ENCODE data around the gene ACKR3.

The ACKR3 gene

DNA sequence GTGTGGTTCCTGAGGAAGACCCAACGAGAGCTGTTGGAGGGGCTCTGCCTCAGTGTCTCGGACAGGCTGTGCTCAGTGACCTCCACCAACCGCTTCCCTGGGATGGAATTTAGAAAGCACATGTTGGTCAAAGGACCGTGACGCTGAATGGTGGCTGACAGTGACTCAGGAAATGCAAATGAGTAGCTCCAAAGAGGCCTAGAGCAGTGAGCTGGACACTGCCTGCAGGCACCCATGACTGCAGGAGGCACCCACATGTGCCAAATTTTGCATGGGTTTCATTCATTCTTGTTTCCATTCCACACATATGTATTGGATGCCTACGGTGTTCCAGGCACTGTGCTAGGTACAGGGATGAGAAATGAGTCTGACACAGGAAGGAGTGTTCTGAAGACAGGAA is 46.4 kb downstream of the ACKR3 start:
- TF ChIP-seq JUND (IDR thresholded peaks at IDR 0.05; ENCODE audit: low read depth): no peak
- DNase-seq (ENCODE audit: low read depth in 1 of 2, low spot score in 1 of 2): no peak
- in situ Hi-C loops (cut with HindIII; ENCODE audit: low pct_unique_long_range_greater_than_20kb, low sequenced_read_pairs): no loop called here

DNA sequence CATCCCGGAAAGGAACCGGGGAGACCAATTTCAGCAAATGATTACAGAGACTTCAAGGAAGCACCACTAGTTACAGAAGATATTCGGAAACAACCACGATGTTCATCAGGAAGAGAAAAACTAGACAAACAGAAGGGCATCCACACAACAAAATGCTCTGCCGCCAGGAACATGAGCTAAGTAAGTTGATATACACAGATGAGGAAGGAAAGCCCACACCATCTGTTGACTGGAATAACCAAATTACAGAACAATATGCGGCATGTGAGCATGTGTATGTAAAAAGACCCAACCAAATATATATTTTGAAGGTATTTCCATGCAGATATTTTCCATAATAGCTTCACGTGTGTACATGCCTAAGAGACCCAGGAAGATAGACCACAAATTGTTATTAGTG is 47.0 kb downstream of the ACKR3 start:
- in situ Hi-C loops (cut with HindIII; ENCODE audit: low pct_unique_long_range_greater_than_20kb, low sequenced_read_pairs): no loop called here
- no peak for DNase-seq (ENCODE audit: low read depth in 1 of 2, low spot score in 1 of 2)
- no peak for TF ChIP-seq JUND (IDR thresholded peaks at IDR 0.05; ENCODE audit: low read depth)

DNA sequence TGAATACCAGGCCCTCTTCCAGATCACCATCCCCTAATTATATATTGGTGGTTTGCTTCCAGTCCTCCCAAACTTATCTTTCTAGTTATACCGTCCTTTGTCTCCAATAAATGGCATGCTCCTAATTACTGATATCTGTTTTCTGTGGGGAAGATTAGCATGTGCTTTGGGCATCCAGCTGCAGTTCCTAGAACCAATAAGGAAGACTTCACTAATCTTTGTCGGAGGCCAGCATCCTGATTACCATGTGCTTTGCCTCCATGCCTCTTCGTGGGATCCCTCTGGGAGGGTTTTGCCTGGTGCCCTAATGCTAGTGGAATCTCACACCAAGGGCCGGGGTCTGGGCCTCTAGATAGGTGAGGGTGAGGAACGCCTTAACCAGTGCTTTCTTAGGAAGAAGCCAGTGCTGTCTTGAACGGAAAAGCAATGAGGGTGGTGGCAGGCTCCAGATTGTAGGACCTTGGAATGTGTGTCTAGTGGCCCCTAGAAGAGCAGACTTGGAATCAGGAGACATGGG is 47.7 kb downstream of the ACKR3 start:
- TF ChIP-seq JUND (IDR thresholded peaks at IDR 0.05; ENCODE audit: low read depth): no peak

DNA sequence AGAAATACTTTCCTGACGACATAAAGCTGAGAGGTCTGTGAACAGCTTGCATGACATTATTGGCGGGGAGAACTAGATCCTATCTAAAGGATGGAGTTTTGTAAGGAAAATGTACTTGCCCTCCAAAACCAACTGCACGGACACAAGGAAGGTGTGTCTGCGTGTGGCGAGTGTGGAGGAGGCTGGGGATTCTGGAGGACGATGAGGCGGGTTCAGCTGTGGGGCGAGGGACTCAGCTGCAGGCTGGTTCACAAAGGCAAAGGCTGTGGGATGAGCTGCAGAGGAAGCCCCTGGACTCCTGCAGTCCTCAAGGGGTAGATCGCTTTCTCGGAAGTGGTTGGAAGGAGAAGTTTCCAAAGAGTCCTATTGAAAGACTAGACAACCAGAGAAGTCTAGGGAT is 48.2 kb downstream of the ACKR3 start:
- DNase-seq (ENCODE audit: low read depth in 1 of 2, low spot score in 1 of 2): no peak
- in situ Hi-C loops (cut with HindIII; ENCODE audit: low pct_unique_long_range_greater_than_20kb, low sequenced_read_pairs): no loop called here
- TF ChIP-seq JUND (IDR thresholded peaks at IDR 0.05; ENCODE audit: low read depth): no peak

More for the DNA sequence above, 47.7 kb downstream of the ACKR3 start:
- DNase-seq (ENCODE audit: low read depth in 1 of 2, low spot score in 1 of 2): no peak
- in situ Hi-C loops (cut with HindIII; ENCODE audit: low pct_unique_long_range_greater_than_20kb, low sequenced_read_pairs): no loop called here

DNA sequence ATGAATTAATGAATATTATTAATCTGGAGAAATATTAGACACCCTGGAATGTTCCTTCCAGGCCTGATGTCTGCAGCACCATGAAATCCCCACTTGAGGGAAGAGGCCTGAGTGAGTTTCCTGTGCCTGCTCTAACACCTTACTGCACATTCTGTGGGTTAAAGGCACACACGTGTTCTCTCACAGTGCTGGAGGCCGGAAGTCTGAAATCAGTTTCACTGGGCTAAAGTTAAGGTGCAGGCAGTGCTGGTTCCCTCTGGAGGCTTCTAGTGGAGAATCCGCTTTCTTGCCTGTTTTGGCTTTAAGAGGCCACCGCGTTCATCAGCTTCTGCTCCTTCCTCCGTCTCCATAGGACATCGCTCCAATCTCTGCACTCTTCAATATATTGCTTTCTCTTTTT is 48.7 kb downstream of the ACKR3 start:
- TF ChIP-seq JUND (IDR thresholded peaks at IDR 0.05; ENCODE audit: low read depth): no peak
- DNase-seq (ENCODE audit: low read depth in 1 of 2, low spot score in 1 of 2): no peak
- in situ Hi-C loops (cut with HindIII; ENCODE audit: low pct_unique_long_range_greater_than_20kb, low sequenced_read_pairs): no loop called here

DNA sequence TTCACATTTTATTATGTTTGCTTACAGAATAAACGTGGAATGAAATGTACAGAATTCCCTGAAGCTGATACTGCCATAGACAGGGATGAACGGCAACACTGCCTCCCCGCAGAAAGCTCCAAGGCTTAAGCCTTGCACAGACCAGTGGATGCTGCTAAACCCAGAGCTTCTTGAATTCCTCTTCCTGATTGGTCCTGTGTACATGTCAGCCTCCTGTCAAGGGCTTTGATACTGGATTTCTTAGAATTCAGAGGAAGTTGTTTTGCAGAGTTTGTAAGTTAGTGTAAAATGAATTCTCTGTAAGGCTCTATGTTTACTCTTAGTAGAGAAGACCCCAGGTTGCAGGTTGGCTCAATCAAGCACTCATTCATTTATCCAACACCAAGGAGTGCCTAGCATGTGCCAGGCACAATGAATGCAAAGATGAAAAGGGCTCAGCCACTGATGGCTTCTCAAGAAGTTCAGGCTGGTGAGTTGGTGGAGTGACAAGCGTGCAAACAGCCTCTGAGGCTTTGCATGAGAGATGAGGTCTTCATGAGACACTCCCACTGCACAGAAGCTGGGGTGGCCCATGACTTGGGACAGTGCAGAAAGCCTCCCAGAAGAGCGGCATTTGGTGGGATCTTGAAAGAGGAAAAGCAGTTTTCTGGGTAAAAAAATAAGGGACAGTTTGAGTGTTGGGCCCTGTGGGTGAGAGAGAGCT is 50.4 kb downstream of the ACKR3 start:
- in situ Hi-C loops (cut with HindIII; ENCODE audit: low pct_unique_long_range_greater_than_20kb, low sequenced_read_pairs): no loop called here
- TF ChIP-seq JUND (IDR thresholded peaks at IDR 0.05; ENCODE audit: low read depth): no peak
- DNase-seq (ENCODE audit: low read depth in 1 of 2, low spot score in 1 of 2): no peak

DNA sequence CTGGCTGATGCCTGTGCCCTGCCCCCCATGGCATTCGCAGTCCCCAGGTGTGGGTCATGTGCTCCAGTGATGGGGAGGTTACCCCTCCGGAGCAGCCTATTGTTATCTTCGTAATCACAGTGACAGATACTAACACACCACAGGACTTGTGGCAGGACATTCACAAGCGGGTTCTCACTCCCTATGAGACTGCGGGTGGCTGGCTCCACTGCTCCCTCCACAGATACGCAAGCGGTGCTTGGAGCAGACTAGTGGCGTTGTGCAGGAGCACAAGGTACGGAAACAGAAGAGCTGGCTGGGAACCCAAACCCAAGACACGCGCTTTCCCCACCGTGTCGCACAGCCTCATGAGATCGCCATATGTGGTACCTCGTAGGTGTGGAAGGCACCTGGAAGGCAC is 52.2 kb downstream of the ACKR3 start:
- TF ChIP-seq JUND (IDR thresholded peaks at IDR 0.05; ENCODE audit: low read depth): no peak
- in situ Hi-C loops (cut with HindIII; ENCODE audit: low pct_unique_long_range_greater_than_20kb, low sequenced_read_pairs): no loop called here
- no peak for DNase-seq (ENCODE audit: low read depth in 1 of 2, low spot score in 1 of 2)

DNA sequence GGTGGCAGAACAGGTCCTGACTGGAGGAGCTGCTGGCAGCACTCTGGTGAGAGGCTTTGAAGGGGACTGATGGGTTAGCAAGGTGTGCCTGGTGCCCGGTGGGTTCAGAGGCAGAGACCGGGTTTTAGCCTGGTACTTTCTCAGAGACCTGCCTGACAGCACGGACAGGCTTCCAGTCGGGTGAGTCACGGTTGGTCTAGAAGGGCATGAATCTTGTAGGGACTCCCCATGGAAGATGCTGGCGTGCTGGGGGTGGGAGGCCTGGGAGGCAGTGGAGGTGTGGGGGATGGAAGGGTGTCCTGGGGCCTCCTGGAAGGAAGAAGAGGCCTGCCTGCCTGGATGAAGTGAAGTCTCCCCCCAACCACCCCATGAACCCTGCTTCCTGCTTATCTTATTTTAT is 52.6 kb downstream of the ACKR3 start:
- DNase-seq (ENCODE audit: low read depth in 1 of 2, low spot score in 1 of 2): no peak

DNA sequence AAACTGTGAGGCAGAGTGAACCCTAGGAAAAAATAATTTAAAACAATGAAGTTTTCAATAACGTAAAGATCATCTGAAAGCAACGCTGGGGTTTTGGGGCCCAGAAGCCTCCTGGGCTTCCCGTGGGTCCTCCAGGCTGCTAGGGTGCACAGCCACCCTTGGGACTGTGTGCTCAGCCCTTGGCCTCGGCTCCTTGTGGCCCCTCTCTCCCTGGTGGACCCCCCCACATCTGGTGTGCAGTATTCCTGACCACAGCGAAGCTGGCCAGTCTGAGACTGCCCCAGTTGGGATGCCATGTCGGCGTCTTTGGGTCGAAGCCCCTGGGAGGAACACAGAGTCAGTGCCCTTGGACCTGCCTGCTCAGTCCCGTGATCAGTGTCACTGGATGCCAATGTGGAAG is 53.0 kb downstream of the ACKR3 start:
- in situ Hi-C loops (cut with HindIII; ENCODE audit: low pct_unique_long_range_greater_than_20kb, low sequenced_read_pairs): no loop called here
- no peak for DNase-seq (ENCODE audit: low read depth in 1 of 2, low spot score in 1 of 2)
- no peak for TF ChIP-seq JUND (IDR thresholded peaks at IDR 0.05; ENCODE audit: low read depth)

More for the DNA sequence above, 52.6 kb downstream of the ACKR3 start:
- in situ Hi-C loops (cut with HindIII; ENCODE audit: low pct_unique_long_range_greater_than_20kb, low sequenced_read_pairs): no loop called here
- no peak for TF ChIP-seq JUND (IDR thresholded peaks at IDR 0.05; ENCODE audit: low read depth)

DNA sequence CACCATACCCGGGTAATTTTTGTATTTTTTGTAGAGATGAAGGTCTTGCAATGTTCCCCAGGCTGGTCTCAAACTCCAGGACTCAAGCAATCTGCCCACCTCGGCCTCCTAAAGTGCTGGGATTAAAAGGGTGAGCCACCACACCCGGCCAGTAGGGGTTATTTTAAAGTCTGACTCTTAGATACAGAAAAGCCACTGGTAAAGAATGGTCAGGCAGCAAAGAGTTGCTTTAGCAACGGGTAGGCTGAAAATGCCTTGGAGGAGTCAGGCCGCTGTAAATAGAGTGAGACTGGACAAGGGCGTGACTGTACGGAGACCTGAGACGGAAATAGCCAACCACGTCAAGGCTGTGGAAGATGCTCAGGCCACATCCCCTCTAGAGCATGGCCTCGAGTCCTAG is 54.2 kb downstream of the ACKR3 start:
- in situ Hi-C loops (cut with HindIII; ENCODE audit: low pct_unique_long_range_greater_than_20kb, low sequenced_read_pairs): no loop called here

DNA sequence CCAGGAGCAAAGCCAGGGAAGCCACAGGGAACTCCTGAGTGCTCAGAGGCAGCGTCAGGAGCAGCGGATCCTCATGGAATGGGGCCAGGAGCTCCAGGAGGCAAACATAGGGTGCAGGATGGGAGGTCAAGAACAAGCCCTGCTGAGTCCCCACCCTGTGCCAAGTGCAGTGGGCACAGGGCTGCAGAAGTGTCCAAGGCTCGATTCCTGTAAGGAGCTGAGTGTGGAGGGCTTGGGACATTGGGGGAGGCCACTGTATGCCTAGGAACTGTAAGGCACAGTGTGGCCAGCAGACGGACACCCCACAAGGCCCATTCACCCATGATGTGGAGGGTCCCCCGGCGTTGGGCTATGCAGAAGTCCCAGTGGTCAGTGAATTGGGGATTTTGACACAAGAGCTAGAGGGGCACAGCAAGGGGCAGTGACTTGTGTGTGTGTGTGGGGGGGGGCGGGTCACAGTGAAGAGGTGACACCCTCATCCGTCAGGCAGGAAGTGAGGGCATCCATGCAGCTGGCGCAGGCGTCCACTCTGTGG is 55.6 kb downstream of the ACKR3 start:
- in situ Hi-C loops (cut with HindIII; ENCODE audit: low pct_unique_long_range_greater_than_20kb, low sequenced_read_pairs): no loop called here
- no peak for TF ChIP-seq JUND (IDR thresholded peaks at IDR 0.05; ENCODE audit: low read depth)
- DNase-seq (ENCODE audit: low read depth in 1 of 2, low spot score in 1 of 2): no peak

More for the DNA sequence above, 54.2 kb downstream of the ACKR3 start:
- TF ChIP-seq JUND (IDR thresholded peaks at IDR 0.05; ENCODE audit: low read depth): no peak
- no peak for DNase-seq (ENCODE audit: low read depth in 1 of 2, low spot score in 1 of 2)

DNA sequence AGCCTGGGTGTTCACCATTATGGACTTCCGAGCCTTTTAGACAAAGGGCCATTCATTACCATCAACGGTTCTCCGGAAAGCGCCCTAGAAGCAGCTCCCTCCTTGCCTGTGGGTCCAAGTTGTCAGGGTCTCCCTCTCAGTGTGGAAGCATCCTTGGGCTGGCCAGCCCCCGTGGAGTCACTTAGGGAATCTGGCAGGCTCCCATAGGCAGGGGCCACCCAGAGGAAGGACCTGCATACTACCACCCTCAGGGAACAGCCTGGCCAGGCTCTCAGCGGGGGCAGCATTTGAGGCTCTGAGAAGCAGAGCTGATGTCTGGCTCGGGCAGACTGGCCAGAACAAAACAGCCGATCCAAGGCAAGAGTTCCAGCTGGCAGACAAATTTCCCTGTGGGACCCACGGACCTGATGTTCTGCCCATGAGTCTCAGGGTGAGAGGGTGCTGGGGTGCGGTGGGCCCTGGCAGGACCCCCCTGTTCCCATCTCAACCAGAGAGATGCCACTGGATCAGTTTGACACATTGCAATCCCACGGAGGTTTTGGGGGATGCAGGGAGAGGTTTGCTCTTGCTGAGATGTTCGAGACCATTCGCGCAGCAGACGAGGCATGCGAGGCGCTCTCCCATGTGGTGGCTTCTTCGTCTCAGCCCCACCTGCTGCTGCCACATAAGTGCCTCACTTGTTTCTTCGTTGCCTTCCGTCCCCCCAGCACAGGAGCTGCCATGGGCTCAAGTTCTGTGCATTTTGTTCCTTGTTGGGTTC is 56.9 kb downstream of the ACKR3 start:
- in situ Hi-C loops (cut with HindIII; ENCODE audit: low pct_unique_long_range_greater_than_20kb, low sequenced_read_pairs): no loop called here
- TF ChIP-seq JUND (IDR thresholded peaks at IDR 0.05; ENCODE audit: low read depth): no peak
- no peak for DNase-seq (ENCODE audit: low read depth in 1 of 2, low spot score in 1 of 2)

DNA sequence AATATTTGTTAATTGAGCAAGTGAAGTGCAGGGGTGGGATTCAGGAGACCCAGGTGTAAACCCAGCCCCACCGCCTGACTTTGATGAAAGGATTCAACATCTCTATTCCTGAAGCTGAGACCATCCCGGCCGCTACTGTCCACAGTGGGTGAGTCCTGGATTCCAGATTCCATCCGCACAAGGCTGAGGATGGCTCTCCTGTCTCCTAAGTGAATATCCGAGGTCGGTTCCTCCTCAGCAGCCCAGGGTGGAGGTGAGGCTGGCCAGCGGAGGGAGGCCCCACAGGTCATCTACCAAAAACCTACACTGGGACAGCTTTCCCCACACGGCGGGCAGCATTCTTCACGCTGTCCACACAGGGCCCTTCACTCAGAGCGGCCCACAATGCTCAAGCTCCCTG is 57.6 kb downstream of the ACKR3 start:
- no peak for DNase-seq (ENCODE audit: low read depth in 1 of 2, low spot score in 1 of 2)
- no peak for TF ChIP-seq JUND (IDR thresholded peaks at IDR 0.05; ENCODE audit: low read depth)
- in situ Hi-C loops (cut with HindIII; ENCODE audit: low pct_unique_long_range_greater_than_20kb, low sequenced_read_pairs): no loop called here

Measured in T47D (cell line).